GM06990 (cell line): Measurements from ENCODE around the gene ARMC5.

ENCODE experiments used
- DNase-seq: peaks from one replicate; pipeline ENCODE4 v3.0.0-alpha.2; 2011; ENCODE audit not compliant: insufficient read length; ENCODE audit errors: extremely low read depth
- H3K27me3 ChIP-seq: replicated peaks from 2 replicates; pipeline ENCODE4 v1.6.0; 2011; ENCODE audit warnings: low read length; ENCODE audit not compliant: control insufficient read depth, insufficient read depth
- H3K36me3 ChIP-seq: 2 replicates; pipeline ENCODE4 v1.5.1; 2011; ENCODE audit warnings: low read length; ENCODE audit not compliant: control insufficient read depth, insufficient read depth
- H3K4me3 ChIP-seq: replicated peaks from 2 replicates; pipeline ENCODE4 v1.5.1; 2011; ENCODE audit warnings: low read depth, mild to moderate bottlenecking, control low read depth, low read length
- TF ChIP-seq, protein P1 (sequence below): IDR thresholded peaks from 2 replicates; pipeline ENCODE4 v1.5.1; 2011; ENCODE audit warnings: low read length, control low read depth, mild to moderate bottlenecking, inconsistent platforms; ENCODE audit not compliant: insufficient read depth, poor library complexity, severe bottlenecking

Gene ARMC5

DNA sequence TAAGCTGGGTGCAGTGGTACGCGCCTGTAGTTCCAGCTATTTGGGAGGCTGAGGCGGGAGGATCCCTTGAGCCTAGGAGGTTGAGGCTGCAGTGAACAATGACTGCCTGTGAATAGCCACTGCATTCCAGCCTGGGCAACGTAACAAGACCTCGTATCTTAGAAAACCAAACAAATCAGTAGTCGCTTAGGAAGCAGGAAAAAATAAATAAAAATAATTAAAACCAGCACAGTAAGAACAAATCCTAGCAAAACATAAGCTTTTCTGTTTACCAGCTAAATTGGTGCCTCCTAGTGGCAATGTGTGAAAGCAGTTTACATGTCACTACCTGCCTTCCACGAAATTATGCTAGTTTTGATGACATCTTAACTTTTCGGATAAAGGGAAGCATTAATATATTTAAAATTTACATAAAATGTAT is 1.3 kb downstream of the ARMC5 start:
- TF ChIP-seq, protein P1, sequence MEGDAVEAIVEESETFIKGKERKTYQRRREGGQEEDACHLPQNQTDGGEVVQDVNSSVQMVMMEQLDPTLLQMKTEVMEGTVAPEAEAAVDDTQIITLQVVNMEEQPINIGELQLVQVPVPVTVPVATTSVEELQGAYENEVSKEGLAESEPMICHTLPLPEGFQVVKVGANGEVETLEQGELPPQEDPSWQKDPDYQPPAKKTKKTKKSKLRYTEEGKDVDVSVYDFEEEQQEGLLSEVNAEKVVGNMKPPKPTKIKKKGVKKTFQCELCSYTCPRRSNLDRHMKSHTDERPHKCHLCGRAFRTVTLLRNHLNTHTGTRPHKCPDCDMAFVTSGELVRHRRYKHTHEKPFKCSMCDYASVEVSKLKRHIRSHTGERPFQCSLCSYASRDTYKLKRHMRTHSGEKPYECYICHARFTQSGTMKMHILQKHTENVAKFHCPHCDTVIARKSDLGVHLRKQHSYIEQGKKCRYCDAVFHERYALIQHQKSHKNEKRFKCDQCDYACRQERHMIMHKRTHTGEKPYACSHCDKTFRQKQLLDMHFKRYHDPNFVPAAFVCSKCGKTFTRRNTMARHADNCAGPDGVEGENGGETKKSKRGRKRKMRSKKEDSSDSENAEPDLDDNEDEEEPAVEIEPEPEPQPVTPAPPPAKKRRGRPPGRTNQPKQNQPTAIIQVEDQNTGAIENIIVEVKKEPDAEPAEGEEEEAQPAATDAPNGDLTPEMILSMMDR, result peak; percentile 70
- no peaks in the 10 kb centered on the region for H3K27me3 ChIP-seq
- no peak for DNase-seq
- peaks cover 12% of the 10 kb centered on the region for H3K36me3 ChIP-seq
- H3K4me3 ChIP-seq, result peak overlapping the region; percentile 63

DNA sequence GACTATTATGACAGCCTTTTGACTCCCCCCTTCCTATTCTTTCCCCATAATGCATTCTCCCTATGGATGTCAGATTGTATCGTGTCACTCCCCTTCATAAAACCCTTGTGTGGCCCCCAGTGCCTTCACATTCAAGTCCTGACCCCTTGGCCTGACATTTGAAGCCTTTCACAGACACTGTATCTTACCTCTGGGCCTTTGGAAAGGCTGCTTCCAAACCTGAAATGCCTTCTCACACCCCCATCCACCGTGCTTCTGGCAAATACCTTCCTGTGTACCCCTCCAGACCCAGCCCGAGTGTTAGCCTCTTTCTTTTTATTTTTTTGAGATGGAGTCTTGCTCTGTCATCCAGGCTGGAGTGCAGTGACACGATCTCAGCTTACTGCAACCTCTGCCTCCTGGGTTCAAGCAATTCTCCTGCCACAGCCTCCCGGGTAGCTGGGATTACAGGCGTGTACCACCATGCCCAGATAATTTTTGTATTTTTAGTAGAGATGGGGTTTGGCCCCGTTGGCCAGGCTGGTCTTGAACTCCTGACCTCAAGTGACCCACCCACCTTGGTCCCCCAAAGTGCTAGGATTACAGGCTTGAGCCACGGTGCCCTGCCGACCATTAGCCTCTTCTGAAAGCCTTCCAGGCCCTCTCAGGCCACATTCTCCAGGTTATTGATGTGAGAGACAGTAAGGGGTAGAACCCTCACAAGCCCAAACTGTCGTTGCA is 2.1 kb downstream of the ARMC5 start:
- TF ChIP-seq, protein P1, result no peak
- DNase-seq, result no peak
- no peak overlapping the region for H3K4me3 ChIP-seq
- peaks cover 17% of the 10 kb centered on the region for H3K36me3 ChIP-seq
- H3K27me3 ChIP-seq, result no peaks in the 10 kb centered on the region

GRCh38 chr16:31461921-31462804 is 2.9 kb downstream of the ARMC5 start:
- TF ChIP-seq, protein P1, result no peak
- H3K36me3 ChIP-seq, result peaks cover 23% of the 10 kb centered on the region
- no peak overlapping the region for H3K4me3 ChIP-seq
- H3K27me3 ChIP-seq, result no peaks in the 10 kb centered on the region
- DNase-seq, result no peak

- Histone ChIP-seq H3K36me3 (peaks cover 27% of the 10 kb centered on the region), H3K4me3 (no peak overlapping the region), H3K27me3 (no peaks in the 10 kb centered on the region)
- no peak for DNase-seq
- TF ChIP-seq, protein P1, result no peak
Measured at GRCh38 chr16:31464348-31464769, 5.1 kb downstream of the ARMC5 start.

GRCh38 chr16:31464781-31465260 is 5.5 kb downstream of the ARMC5 start:
- DNase-seq, result no peak
- H3K27me3 ChIP-seq, result no peaks in the 10 kb centered on the region
- no peak overlapping the region for H3K4me3 ChIP-seq
- H3K36me3 ChIP-seq, result peaks cover 27% of the 10 kb centered on the region
- TF ChIP-seq, protein P1, result no peak
